ENCODE measurements around the gene AP3S2. TPM values are rescaled to one million over a fixed set of nuclear protein-coding genes. Genes with fewer than 3 reads are reported as not detected.
"Not testable (repeated sequence)": the region's sequence is repeated elsewhere in the genome, so short reads cannot be mapped to it uniquely, and the experiment has no call there.

Gene AP3S2
- total RNA-seq, 2 donors from 2014 or later: 54.0 to 59.3 TPM

DNA sequence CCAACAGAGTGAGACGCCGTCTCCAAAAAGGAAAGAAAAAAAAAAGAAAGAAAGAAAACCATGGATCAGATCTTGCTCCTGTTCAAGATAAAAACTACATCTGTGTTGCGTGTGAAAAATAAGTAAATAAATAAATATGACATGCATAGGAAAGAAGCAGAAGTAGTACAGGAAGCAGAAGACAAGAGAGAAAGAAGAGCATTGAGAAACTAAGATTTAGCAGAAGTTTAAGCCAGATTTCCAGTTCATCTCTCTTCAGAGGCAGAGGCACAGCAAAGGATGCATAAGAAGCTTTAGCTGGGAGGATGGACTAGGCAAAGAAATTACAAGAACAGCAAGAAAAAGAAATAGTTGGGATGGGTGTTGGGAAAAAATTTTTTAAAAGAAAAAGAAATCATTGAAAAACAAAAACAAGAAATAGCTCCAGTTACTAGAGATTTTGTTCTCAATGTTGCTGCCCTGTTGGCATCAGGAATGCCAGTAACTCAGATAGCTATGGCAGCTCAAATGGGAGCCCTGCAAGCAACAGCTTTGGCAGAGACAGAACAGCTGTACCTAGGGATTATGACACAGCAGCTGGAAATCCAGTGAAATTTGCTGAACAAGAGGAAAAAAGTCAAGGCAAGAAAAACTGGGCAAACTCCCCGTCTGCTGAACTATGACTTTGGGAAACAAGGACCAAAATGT lies 17.3 kb downstream of the AP3S2 start:
- no peak for ATAC-seq
- intact Hi-C loops (cut with DNase I, micrococcal nuclease): loop anchor here in 1 of 2 donors (10.0 kb wide), 1 partner anchor 122 kb away; the partner anchor contains the start of gene MESP1

GRCh38 chr15:89875741-89876140 lies 18.1 kb downstream of the AP3S2 start:
- DNase-seq (no peak), ATAC-seq (no peak)
- intact Hi-C loops (cut with DNase I, micrococcal nuclease): loop anchor here in 1 of 2 donors (10.0 kb wide), 1 partner anchor 121 kb away; the partner anchor contains the start of gene MESP1

More for the DNA sequence above, 17.3 kb downstream of the AP3S2 start:
- no peak for DNase-seq

DNA sequence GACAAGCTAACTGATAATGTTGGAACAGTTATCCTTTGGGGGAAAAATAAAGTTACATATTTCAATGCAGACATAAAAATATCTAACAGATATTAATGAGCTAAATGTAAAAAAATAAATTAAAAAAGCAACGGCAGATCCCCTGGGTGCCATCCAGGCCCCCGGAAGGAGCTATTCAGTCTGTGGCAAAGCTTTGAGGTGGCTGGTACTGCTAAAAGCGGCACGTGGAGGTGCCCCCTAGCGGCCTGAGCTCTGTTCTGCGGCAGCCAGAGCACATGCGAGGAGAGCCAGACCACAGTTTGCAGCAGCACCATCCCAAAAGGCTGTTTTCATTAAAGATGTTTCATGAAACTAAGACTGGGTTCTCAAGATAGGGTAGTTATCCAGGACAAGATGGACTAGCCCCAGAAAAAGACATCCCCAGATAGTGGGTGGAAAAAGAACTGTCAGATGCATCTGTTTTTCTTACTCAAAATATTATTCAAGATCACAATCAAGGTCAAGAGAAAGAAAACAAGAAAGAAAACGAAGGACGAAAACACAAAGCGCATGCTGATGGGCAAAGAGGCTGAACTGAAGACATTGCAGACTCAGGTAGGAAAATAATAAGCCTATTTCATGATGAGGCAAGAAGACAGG lies 18.7 kb downstream of the AP3S2 start:
- intact Hi-C loops (cut with DNase I, micrococcal nuclease): loop anchor here (5.0 to 10.0 kb wide), 2 partner anchors 108 to 120 kb away; partner anchors contain the start of gene MESP1 (in 1 of the 2)
- DNase-seq (peak; percentile 73 to 93), ATAC-seq (peak; percentile 87)

DNA sequence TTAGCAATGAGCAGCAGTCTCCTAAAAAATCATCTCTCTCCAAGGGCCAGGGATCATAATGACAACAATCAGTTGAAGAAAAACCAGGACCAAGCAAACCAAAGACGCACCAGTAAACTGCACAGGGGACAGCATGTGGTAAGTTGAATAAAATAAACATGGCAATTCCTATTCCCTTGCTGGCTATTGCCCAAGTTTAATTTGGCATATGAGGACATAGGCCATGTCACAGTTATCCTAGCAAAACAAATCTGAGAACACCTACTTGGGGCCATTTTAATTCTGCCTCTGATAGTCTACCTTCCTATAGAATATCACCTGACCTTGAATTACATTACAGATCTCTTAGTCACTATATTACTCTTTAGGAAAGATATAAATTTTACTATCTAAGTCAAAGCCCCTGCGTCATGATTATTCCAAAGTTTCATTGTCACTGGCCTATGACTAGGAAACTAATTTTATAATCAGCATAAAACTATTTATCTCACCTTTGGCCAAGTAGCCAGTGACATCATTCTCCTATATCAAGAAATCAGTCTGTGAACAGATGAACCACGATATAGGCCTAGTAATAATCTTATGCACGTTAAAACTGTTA lies 23.0 kb downstream of the AP3S2 start:
- intact Hi-C loops (cut with DNase I, micrococcal nuclease): loop anchor here (5.0 to 10.0 kb wide), 2 partner anchors 103 to 116 kb away; partner anchors contain the start of gene MESP1 (in 1 of the 2)
- DNase-seq (no peak), ATAC-seq (peak; percentile 74)

DNA sequence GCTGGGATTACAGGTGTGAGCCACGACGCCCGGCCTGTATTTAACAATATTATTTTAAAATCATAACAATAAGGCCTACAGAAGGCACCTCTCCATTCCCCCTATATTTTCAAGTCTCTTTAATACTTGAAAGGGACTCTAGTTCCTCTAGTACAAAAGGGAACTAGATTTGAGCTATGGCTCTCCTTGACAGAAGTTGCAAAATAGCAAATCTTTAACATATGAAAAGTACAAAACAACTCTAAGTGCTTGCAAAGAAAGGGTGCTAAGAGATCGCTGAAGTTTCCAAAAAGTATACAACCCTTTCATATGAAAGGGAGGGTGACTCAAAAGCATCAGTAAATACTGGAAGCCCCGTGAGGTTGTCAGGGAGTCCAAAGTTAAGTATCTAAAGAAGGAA lies 23.8 kb downstream of the AP3S2 start:
- intact Hi-C loops (cut with DNase I, micrococcal nuclease): loop anchor here (5.0 to 10.0 kb wide), 2 partner anchors 103 to 115 kb away; partner anchors contain the start of gene MESP1 (in 1 of the 2)
- ATAC-seq: no peak
- no peak for DNase-seq

- DNase-seq; intact Hi-C loops (cut with DNase I, micrococcal nuclease); ATAC-seq: not testable (repeated sequence)
Measured at GRCh38 chr15:89869490-89869889, 24.3 kb downstream of the AP3S2 start.

GRCh38 chr15:89864958-89865739 lies 28.6 kb downstream of the AP3S2 start:
- intact Hi-C loops (cut with DNase I, micrococcal nuclease): no loop called here
- peak; percentile 57 for ATAC-seq
- DNase-seq: no peak

DNA sequence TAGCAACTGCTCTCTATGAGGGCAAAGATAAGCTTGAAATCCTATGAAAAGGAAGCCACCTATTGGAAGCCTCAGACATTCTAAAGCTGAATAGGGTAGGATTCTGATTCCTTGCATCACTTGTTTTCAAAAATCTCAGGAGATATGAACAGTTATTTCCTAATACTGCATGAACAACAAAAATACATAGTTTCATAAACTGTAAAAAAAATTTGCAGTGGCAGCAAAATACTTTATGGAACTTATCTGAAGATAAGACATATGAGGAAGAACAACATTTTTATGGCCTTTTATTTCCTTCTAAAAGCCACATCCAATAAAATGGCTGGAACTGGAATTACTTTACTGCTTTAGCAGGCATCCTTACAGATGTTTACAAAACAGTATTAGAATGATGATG lies 29.9 kb downstream of the AP3S2 start:
- intact Hi-C loops (cut with DNase I, micrococcal nuclease): no loop called here
- ATAC-seq (peak; percentile 65), DNase-seq (no peak)

- no peak for ATAC-seq
- intact Hi-C loops (cut with DNase I, micrococcal nuclease): no loop called here
- peak in 1 of 2 donors; percentile 44 for DNase-seq
Measured at GRCh38 chr15:89860891-89861290, 32.9 kb downstream of the AP3S2 start.

GRCh38 chr15:89860431-89860830 lies 33.4 kb downstream of the AP3S2 start:
- ATAC-seq (no peak), DNase-seq (no peak)
- intact Hi-C loops (cut with DNase I, micrococcal nuclease): no loop called here

DNA sequence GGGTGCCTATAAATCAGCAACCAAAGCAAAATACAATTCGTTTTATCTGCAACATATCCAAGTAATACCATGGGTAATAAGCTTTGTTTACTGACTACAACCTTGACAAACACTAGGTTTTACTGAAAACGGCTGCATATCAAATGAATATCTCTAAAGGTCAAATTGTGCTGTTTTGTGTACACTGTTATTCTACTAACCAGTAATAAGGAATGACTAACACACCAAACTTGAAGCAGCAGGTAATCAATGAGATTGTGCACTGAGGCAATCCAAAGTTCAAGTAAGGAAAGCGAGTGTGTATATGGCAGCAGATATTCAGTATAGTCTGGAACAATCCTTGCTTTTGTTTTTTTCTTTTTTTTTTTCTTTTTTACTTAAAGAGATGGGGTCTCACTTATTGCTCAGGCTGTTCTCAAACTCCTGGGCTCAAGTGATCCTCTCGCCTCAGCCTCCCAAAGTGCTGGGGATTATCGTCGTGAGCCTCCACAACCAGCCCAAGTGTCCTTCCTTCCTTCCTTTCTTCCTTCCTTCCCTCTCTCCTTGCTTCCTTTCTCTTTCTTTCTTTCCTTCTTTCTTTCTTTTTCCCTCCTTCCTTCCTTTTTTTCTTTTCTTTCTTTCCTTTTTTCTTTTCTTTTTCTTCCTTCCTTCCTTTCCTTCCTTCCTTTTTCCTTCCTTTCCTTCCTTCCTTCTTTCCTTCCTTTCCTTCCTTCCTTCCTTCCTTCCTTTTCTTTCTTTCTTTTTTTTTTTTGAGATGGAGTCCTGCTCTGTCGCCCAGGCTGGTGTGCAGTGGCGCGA lies 34.9 kb downstream of the AP3S2 start:
- DNase-seq (no peak), ATAC-seq (peak; percentile 68)
- intact Hi-C loops (cut with DNase I, micrococcal nuclease): no loop called here

DNA sequence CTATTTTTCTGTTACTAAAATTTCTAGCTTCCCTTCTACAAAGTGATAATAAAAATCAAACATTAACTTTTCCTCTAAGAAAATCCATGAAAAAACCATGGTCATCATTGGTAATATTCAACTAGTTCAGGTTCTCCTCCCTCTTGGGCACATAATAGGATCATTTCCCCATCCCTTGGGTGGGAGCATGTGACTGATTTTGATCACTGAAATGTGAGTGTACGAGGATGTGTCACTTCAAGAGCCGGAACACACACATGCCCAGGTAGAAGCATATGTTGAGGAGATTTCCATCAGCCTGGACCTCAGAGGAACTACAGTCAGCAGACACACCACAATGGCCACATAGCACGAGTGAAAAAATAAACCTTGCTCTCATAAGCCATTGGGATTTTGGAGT lies 36.1 kb downstream of the AP3S2 start:
- peak; percentile 59 to 73 for DNase-seq
- intact Hi-C loops (cut with DNase I, micrococcal nuclease): no loop called here
- peak; percentile 89 for ATAC-seq

DNA sequence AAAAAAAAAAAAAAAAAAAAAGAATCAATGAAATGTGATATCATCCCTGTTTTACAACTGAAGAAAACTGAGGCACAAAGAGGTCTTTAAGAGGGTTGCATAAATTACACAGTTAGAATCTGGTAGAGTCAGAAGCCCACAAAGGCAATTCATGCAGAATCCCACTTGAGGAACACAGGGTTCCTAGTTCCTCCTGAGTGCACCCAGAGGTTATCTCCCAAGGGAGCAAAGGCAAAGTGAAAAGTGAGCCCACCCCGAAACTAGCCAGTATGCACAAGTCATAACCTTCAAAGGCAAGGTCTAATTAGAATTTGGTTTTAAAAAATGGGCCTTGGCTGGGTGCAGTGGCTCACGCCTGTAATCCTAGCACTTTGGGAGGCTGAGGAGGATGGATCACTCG lies 37.8 kb downstream of the AP3S2 start:
- ATAC-seq: no peak
- intact Hi-C loops (cut with DNase I, micrococcal nuclease): no loop called here
- DNase-seq: no peak

DNA sequence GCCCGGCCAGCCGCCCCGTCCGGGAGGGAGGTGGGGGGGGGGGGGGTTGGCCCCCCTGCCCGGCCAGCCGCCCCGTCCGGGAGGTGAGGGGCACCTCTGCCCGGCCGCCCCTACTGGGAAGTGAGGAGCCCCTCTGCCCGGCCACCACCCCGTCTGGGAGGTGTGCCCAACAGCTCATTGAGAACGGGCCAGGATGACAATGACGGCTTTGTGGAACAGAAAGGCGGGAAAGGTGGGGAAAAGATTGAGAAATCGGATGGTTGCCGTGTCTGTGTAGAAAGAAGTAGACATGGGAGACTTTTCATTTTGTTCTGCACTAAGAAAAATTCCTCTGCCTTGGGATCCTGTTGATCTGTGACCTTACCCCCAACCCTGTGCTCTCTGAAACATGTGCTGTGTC lies 38.9 kb downstream of the AP3S2 start:
- ATAC-seq; DNase-seq; intact Hi-C loops (cut with DNase I, micrococcal nuclease): not testable (repeated sequence)

DNA sequence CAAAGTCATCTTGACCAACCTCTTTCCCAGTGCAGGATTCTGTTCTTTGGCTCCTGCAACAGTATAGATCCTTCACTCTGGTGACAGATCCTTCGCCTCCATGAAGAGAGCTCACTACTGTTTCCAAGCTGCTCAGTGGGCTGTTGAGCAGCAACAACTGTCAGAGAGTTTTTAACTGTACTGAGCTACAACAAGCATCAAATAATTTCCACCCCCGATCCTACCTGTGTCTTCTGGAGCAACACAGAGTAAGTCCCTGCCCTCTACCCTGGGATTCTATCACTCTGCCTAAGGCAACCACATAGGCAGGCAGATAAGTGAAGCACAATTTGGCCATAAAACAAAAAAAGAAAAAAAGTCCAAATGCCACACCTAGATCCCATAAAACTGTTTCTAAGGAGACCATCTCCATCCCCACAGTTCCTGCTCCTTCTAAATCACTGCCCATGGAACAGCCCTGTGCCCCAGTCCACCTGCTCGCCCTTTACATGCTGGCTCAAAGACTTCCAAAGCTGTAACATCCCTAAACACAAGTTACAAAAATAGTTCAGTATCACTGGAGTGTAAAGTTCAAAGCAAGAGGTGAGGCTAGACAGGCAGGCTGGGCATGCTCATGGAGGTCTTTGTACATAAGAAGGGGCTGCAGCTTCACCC lies 41.3 kb downstream of the AP3S2 start:
- intact Hi-C loops (cut with DNase I, micrococcal nuclease): no loop called here
- DNase-seq (peak; percentile 47 to 62), ATAC-seq (peak; percentile 65)

DNA sequence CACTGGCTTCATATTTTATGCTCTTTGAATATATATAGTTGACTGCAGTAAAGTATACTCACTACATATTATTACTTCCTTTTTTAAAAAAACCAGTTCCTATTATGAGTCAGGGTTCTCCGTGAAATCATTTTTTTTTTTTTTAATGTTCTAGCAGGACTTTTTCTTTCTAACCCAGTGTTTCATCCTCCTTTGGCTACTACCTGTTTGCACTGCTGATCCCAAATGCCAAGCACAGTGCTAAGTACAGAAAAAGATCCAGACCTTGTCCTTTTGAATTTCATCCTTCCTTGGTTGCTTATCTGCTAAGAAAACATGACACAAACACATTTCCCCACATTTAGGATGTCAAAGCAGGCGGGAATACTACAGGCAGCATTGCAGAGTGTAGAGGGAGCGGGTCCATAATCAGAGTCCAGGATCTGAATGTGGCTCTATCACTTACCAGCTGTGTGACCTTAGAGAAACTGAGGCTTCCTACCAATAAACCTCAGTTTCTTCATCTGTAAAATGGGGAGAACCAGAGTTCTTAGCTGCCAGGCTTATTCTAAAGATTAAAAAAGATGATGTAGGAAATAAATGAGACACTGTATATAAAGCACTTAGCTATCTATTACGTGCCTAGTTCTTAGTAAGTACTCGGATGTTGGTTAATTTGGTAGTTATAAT lies 42.0 kb downstream of the AP3S2 start:
- ATAC-seq: peak; percentile 52

DNA sequence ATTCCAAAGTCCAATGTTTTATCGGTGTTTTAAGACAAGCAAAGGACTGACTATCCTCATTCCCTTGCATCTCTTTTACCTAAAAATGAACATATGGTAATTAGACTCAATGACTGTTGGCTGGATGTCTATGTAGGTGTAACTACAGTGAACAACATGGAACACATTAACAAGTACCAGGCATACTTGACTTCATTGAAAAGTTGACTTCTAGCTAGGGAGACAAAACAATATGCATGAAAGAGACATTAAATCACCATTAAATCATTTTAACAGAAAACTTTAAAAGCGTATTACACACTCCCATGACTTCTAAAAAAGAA lies 44.9 kb downstream of the AP3S2 start:
- intact Hi-C loops (cut with DNase I, micrococcal nuclease): no loop called here
- ATAC-seq (no peak), DNase-seq (no peak)

More for the DNA sequence above, 42.0 kb downstream of the AP3S2 start:
- no peak for DNase-seq
- intact Hi-C loops (cut with DNase I, micrococcal nuclease): no loop called here

Data from left colon (tissue), 2 donors.